Superior temporal gyrus (tissue), 1 donor: ENCODE measurements around the gene GPR17.
A peak's percentile ranks its signal among the peaks of the same experiment; 100 is the strongest.

Experiments
- DNase-seq: peaks from one replicate; pipeline ENCODE4 v3.0.0-alpha.2; 2016; ENCODE audit errors: extremely low spot score

GPR17 gene

DNA sequence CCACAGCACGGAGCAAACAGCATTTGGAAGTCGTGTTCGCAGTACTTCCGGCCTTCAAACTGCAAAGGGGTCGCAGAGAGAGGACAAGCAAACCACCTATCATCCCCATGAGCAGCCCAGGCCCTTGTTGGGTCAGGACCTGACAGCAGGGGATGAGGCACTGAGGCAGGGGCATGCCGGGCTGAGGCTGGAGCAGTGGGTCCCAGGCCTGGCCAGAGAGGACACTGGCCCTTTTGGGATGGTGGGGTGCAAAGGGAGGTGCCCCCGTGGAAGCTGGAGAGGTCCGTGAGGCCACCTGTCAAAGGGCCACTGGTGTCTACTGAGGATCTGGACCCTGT lies 8.9 kb downstream of the GPR17 start:
- no peak for DNase-seq

DNA sequence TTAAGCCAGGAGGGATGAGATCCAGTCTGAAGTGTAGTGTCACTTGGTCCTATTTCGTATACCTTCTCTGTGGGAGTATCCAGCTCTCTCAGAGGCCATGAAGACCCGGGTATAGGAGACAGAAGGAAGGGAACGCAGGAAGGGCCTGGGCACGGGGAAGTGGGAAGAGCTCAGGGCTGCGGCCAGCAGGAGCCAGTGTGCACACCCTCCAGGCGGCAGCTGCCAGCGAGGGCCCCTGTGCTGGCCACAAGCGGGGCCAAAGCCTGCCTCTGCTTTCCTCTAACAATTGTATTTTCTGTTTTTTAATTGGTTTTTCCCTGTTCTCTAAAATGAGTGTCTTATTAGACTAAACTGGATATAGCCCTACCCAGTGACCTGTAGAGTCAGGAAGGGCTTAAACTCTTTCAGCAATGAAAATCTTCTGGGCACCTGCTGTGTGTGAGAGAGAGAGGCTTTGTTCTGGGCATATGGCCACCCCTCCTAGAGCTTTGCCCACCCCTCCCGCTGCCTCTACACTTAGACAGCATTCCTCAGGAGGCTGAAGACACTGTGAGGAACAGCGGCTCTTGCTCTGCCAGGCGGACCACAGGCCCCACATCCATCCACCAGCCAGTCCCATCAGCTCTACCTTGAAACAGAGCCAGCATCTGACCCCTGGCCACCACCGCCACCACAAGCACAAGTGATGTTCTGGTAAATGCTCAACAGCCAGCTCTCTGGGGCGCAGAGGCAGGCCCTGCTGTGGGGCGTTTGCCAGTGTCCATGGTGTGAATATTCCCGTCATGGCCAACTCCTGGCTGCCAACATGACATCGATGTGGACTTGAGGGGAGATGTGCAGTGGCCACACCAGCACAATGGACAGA lies 9.5 kb downstream of the GPR17 start:
- no peak for DNase-seq

DNA sequence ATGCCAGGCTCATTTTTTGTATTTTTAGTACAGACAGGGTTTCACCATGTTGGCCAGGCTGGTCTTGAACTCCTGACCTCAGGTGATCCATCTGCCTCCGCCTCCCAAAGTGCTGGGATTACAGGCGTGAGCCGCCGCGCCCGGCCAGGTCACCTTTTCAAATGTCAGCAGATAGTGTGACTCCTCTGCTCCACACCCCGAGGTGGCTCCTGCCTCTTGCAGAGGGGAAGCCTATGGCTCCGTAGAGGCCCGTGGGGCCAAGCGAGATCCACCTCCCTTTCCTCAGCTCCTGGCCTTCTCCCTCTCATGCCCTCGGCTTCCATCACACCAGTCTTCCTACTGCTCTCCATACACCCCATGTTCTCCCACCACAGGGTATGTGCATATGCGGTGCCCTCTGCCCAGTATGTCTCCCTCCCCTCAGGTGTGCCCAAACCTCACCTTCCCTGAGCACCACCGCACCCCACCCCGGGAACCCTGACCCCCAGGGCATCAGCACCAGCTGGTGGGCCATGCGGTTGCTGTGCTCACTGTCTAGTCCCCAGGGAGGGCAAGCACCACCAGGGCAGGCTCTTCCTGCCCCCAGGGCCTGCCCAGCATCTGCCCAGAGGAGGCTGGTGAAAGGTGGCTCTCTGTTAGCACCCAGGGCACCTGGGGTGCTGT lies 10.7 kb downstream of the GPR17 start:
- DNase-seq: no peak

DNA sequence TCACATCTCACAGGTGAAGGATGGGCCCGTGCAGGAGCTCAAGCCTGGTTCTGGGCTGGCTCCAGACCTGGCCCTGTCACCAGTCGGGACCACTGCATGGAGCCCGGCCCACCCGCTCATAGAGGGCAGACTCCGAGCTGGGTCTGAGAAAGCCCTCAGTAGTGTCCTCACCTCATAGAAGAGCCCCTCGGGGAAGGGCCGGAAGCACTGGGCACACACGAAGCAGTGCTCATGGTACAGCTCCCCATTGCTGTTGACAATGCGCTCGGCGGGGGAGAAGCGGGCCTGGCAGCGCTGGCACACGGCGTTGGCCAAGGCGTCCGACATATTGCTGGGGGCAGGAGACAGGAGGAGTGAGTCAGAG lies 11.3 kb downstream of the GPR17 start:
- DNase-seq: no peak

DNA sequence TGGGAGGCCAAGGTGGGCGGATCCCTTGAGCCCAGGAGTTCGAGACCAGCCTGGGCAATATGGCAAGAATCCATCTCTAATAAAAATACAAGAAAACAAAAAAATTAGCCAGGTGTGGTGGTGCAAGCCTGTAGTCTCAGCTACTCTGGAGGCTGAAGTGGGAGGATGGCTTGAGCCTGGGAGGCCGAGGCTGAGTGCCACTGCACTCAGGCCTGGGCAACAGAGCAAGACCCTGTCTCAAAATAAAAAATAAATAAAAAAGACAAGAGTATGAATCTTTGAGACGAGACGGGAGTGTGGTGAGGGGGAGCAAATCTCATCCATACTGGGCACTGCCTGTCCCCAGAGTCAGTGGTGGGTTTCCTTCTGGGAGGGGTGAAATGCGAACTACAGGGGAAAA lies 12.2 kb downstream of the GPR17 start:
- no peak for DNase-seq

DNA sequence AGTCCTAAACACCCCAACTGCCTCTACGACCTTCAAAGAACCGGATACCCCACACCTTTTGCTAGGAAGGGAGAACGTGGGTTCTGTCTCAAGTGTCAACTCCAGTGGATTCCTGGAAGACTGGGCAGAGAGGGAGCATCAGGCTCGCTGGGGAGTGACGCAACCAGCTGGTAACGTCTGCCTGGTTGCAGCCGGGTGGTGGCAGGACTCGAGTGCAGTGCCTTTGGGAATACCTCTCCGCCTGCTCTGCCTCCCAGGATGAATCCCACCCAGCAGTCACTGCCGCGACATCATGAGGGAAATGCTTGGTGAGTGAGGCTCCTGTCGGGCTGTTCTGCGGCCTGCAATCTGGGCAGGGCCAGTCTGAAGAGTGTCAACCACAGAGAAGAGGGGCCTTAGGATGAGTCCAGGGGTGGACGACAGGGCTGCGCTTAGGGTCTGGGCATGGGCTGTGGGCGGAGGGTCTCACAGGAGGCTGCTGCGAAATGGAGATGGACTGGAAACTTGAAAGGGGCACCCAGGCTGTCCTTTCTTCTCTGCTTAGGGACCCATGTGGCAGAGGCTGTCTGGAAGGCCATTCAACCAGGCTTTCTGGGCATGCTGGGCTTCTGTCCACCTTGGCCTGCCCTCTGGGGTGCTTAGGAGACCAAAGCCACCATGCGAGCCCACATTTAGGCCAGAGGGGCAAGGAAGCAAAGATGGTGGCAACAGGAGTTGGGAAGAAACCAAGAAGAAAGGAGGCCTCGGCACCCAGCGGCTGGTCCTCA lies 12.9 kb downstream of the GPR17 start:
- DNase-seq: no peak

DNA sequence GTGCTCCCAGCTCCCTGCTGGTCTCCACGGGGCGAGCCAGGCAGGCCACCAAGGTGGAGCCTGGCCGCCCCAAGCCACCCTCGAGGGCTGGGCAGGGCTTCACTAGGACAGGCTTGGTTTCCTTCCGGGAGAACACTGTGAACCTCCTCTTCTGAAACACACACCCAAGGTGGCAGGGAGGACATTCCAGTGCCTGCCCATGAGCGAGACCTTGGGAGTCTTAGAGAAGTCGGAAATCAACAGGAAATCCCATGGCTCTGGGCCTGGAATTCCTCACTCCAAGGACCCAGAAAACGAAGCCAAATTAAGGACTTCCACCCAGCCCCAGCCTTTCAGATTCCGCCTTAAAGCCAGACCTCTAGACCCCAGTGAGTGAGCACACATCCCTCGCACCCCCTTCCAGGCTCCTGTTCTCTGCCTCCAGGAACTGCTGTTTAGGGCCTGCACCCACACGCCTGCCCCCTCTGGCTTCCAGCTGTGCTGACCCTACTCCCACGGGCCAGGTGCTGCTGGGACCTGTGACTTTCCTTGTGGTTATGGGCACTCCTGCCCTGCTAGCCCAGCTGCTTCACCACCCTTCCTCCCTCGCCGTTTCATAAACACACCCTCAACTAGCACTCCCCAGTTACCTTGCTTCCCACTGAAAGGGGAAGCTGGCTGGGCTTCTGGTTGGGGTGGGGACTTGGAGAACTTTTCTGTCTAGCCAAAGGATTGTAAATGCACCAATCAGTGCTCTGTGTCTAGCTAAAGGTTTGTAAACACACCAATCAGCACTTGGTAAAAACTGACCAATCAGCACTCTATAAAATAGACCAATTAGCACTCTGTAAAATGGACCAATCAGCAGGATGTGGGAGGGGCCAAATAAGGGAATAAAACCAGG lies 13.7 kb downstream of the GPR17 start:
- DNase-seq: no peak

DNA sequence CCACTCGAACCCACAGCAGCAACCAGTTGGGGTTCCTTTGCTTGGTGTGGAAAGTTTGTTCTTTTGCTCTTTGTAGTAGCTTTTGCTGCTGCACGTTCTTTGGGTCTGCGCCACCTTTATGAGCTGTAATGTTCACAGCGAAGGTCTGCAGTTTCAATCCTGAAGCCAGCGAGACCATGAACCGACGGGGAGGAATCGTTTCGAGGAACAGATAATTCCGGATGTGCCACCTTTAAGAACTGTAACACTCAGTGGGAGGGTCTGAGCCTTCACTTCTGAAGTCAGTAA lies 14.3 kb downstream of the GPR17 start:
- no peak for DNase-seq

DNA sequence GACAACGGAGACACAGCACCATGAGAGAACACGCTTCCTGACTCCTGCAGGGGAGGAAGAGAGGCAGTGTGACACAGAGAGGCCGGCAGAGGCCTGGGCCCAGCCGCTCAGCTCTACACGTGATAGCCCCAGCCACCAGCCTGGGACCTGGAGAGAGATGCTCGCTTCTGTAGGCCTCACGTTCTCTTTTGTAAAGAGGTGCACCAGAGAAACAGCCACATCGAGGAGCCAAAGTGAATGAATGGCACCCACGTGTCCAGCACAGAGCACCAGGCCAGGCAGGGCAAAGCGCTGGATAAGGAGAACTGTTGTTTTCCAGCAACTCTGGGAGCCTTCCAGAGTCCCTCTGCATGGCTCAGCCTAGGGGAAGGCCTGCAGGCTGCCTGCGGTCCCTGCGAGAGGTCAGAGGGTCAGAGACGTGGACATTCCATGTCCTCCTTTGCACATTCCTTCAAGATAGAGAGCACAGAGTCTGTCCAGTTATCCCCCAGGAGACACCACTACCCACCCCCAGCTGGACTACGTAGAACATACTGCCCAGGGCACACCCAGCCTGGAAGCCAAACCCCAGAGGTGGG lies 15.2 kb downstream of the GPR17 start:
- peak; percentile 80 for DNase-seq

DNA sequence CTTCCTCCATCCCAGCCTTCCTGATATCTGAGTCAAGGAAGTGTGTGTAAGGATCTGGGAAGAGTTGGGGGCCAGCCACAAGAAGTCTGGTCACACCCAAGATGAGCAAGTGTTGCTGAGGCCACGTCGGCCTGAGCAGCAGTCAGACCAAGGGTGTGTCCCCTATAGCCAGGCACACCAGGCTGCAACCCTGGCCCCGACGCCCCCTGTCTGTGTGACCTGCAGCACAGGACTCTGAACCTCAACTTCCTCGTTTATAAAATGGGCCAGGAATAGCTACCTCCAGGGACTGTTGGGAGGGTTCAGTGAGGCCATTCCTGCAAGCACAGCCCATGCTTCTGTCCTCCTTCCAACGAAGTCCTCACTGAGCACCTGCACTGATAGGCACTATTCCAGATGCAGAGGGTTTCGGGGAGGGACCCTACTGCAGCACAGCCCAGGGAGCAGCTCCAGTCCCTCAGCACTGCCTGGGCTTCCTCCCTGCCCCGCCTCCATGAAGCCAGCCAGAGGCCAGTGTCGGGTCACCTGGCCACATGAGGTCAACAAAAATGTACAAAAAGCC lies 16.1 kb downstream of the GPR17 start:
- no peak for DNase-seq

DNA sequence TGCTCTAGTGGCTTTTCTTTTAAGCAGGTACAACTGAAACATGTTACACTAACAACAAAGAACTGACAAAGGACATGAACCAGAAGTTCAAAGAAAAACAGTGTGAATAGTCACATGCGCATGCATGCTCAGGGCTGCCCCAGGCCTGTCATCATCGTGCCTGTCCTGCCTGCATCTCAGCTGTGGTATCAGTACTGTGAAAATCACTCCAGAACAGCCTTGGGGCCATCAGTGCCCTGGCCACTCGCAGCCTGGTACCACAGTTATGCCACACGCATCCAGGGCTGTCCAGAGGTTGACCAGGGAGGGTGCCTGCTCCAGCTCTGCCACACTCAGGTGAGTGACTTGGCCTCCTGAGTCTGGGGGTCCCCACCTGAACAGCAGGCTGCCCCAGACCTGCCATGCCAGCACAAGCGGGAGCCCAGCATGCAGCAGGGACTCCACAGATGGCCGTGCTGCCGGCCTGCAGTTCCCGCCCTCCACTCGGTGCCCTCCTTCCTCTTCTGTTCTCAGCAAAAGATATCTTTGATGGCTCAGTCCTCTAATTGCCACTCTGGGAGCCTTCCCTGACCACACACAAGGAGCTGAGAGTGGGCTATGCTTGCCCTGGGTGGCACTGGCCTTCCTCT lies 17.1 kb downstream of the GPR17 start:
- no peak for DNase-seq

DNA sequence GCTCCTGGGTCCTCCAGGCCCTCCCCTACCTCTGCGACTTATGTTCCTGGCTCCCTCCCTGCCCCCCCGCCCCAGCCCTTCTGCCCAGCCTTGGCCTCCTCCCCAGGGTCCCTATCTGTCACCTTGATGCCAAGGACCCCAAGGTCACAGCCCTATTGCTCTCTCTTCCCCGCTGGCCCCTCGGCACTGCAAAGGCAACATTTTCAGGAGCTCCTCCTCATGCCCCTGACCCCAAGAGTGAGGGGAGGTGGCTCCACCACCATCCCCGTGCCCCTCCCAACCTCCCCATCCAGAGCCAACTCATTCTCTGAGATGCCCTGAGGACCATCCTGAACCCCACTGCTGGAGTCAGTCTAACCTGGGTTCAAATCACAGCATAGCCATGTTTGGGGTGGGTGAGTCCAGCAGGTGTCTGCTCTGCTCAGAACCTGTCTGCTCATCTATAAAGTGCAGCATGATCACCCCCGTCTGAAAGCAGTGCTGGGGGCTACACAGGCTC lies 17.7 kb downstream of the GPR17 start:
- DNase-seq: no peak

DNA sequence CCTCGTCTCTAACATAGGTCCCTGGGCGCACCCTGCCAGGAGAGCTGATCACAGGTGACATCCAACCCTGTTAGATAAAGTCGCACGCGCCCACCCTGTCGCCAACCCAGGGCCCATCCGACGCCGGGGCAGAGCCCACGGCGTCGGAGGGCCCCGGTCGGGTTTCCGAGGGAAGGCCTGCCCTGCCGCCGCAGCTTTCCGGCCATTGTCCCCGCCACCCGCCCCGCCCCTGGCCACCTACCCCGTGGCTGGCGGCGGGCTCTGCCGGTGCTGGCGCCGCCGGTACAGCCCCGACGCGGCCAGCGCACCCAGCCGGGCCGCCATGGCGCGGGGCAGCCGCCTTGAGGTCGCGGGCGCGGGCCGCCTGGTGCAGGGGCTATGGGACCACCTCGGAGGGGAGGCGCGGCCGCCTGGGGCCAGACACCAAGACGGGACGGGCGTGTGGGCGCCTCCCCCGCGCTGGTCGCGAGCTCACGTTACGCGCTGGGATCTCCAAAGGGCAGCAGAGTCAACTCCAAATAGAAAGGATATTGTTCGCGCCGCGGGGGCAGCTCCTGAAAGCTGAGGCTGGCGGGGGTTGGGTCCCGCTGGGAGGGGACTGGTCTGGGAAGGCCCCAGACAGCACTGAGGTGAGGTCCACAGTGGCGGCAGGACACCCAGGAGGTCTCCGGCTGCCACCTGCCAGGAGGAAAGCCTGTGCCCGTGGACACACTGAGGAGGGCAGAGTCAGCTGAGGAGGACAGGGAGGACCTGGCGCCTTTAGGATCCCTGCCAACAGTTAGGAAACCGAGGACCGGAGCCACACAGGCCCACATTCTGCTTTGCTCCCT lies 18.3 kb downstream of the GPR17 start:
- no peak for DNase-seq

DNA sequence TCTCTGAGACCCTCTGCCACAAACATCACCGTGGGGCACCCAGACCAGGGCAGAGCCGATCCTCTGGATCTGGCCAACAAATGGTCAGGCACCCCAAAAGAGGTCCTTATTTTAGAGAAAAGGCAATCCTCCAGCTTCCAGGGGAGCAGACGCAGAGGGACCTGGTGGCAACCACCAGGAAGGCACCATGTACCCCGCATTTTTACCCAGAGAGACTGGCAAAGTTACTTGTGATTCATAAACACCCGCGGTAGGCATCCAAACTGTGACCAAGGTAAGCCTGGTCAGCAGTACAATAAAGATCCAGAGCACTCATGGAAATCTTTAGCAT lies 18.9 kb downstream of the GPR17 start:
- DNase-seq: no peak

DNA sequence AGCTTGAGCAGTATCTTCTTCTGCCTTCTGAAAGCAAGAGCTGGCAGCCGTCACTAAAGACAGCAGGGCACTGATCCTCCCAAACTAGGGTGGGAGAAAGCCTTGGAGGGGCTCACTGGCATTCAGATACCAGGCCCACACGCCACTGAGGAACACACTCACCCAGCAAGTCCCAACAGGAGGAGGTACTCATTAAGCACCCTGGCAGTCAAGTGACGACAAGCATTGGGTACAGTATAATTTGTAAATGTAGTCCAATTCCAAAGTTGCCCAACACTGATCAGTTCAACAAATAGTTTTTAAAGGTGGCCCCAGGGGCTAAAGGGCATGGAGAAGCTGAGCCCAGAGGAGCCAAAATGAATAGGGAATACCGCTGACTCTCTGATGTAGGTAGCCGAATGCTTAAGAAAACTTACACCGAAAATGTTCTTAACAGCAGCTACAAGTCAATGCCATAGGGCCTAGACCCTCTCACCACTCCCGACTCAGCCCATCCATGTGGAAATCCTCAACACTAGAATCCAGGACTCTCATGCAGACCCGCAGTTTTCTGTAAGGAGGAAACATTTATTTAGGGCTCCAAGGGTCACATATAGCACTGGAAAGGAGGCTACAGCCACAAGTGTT lies 19.4 kb downstream of the GPR17 start:
- DNase-seq: no peak

DNA sequence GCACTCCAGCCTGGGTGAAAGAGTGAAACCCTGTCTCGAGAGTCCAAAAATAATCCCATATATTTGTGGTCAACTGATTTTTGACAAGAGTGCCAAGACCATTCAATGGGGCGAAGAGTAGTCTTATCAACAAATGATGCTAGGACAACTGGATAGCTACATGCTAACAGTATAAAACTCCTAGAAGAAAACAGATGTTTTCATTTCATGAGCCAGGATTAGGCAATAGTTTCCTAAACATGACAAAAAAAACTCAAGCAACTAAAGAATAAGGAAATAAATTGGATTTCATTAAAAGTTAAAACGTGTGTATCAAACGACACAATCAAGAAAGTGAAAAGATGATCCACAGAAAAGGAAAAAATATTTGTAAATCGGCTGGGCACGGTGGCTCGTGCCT lies 23.1 kb downstream of the GPR17 start:
- no peak for DNase-seq

DNA sequence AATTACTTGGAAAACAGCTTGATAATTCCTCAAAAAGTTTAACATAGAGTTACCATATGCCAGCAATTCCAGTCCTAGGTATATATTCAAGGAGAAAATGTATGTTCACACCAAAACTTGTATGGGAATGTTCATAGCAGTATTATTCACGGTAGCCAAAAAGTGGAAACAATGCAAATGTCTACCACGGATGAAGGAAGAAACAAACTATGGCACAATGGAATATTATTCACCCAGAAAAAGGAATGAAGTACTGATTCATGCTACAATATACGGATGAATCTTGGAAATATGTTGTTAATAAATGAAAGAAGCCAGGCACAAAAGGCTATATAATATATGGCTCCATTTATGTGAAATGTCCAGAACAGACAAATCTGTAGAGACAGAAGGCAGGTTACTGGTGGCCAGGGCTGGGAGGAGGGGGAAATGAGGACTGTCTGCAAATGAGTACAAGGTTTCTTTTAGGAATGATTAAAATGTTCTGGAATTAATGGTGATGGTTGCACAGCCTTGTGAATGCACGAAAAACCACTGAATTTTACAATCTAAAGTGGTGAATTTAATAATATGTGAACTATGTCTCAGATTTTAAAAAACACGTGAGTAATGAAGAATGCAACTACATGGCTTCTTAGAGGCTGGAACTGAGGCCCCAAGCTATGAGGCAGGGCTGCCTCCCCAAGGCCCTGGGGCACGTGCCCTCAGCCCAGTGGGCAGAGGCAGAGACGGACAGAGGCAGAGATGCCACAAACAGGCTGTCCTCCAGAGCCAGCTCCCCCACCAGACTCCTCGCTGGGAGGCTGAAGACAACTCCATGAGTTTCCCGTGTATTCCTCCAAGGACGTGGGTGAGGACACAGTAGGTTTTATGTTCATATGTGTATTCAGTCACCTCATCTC lies 24.4 kb downstream of the GPR17 start:
- no peak for DNase-seq

DNA sequence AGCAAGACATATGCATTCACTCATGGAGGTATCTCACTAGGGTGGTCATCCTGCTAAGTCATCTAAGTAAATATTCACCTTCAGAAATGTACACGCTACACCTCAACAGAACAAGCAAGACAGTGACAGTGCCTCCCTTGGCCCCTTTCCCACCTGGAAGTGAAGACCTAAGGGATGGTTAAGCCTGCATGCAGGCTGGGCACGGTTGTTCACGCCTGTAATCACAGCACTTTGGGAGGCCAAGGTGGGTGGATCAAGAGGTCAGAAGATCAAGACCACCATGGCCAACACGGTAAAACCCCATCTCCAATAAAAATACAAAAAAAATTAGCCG lies 25.0 kb downstream of the GPR17 start:
- DNase-seq: no peak
